ENCODE data around the gene FAXDC2.

GRCh38 chr5:154786414-154786813 lies 64.0 kb downstream of the FAXDC2 start:
- TF ChIP-seq CTCF (conservative IDR thresholded peaks at IDR 0.05; ENCODE audit: low read length) (no peak), EZH2phosphoT487 (IDR thresholded peaks at IDR 0.05; ENCODE audit: borderline replicate concordance, low read depth, low read length) (no peak)

Data from OCI-LY7 (cell line).